Measurements from ENCODE around the gene ZNF217. TPM values are rescaled to one million over a fixed set of nuclear protein-coding genes. Genes with fewer than 3 reads are reported as not detected.

ZNF217 gene
- total and polyA plus RNA-seq, 10 of the 15 experiments (the other 5 are each of a cell fraction or from before 2014, with no cell fraction given): 8.5 to 76.6 (median 40.6) TPM

GRCh38 chr20:53636540-53637097 lies 43.0 kb upstream of the ZNF217 start:
- H3K9ac ChIP-seq (ENCODE audit: control insufficient read depth, insufficient read depth, low read length): no peak overlapping the region
- POLR2A ChIA-PET: interaction anchor here (0.6 to 1.6 kb wide), 4 partner anchors 9 to 372 kb away, joined by 3 to 12 read pairs (median 8); no protein-coding TSS in a partner anchor
- intact Hi-C loops (cut with micrococcal nuclease; ENCODE audit: unreplicated experiment) (no loop called here), in situ Hi-C loops (cut with MboI) (no loop called here)
- no peaks in the 10 kb centered on the region for H3K79me2 ChIP-seq (ENCODE audit: control insufficient read depth, insufficient read depth, low read length)
- DNase-seq (ENCODE audit: low read depth, low spot score) (no peak), FAIRE-seq (no peak), ATAC-seq (no peak)
- H3K4me3 ChIP-seq: no peak overlapping the region
- CTCF ChIA-PET: interaction anchor here (0.6 to 0.7 kb wide), 2 partner anchors 207 to 760 kb away, joined by 3 to 5 read pairs; no protein-coding TSS in a partner anchor
- no peaks in the 10 kb centered on the region for H3K27me3 ChIP-seq (replicated peaks in 1 of 2; ENCODE audit: control insufficient read depth in 2 of 2, insufficient read depth in 2 of 2, low read length in 1 of 2)
- SMC1A ChIA-PET (ENCODE audit: uncharacterized antibody, unreplicated experiment): interaction anchor here (1.1 to 1.9 kb wide), 3 partner anchors 7 to 14 kb away, joined by 3 to 6 read pairs (median 3); no protein-coding TSS in a partner anchor
- WGBS (ENCODE audit: insufficient coverage, insufficient replicate concordance, low lambda C conversion rate, missing lambda C conversion rate): 50% methylated on average over 2 of the region's 2 CpGs
- H3K4me1 ChIP-seq (ENCODE audit: control insufficient read depth, insufficient read depth, low read length): peaks cover 5% of the 10 kb centered on the region; the same call in 1 of the 2 replicates
- H4K20me1 ChIP-seq (ENCODE audit: control insufficient read depth, insufficient read depth): no peaks in the 10 kb centered on the region
- H3K36me3 ChIP-seq (ENCODE audit: control insufficient read depth in 2 of 2, insufficient read depth in 2 of 2, low read length in 1 of 2): no peaks in the 10 kb centered on the region
- H2AFZ ChIP-seq (ENCODE audit: control insufficient read depth, low read depth, low read length): no peak overlapping the region
- no peak overlapping the region for H3K4me2 ChIP-seq (ENCODE audit: control insufficient read depth, insufficient read depth)
- no TSS peak for BruUV-seq (replicated peaks)
- H3K27ac ChIP-seq (ENCODE audit: control insufficient read depth, insufficient read depth): no peak overlapping the region
- TF ChIP-seq ETV6 (conservative IDR thresholded peaks at IDR 0.05 in 1 of 2, IDR thresholded peaks at IDR 0.05 in 1 of 2; ENCODE audit: borderline replicate concordance in 1 of 2, low read depth in 1 of 2): peak in 1 of 2 experiments; percentile 65; a peak in 1 of 4 replicates
- no peak for TF ChIP-seq USF2 (IDR thresholded peaks at IDR 0.05; ENCODE audit: borderline replicate concordance, low read depth, low read length)
- TF ChIP-seq NFXL1 (IDR thresholded peaks at IDR 0.05; ENCODE audit: borderline replicate concordance): peak; percentile 75; the same call in 1 of the 2 replicates
- no peak for TF ChIP-seq ZSCAN29 (IDR thresholded peaks at IDR 0.05)
- peak; percentile 30 to 45; a peak in 3 of 4 replicates for TF ChIP-seq IKZF2 (IDR thresholded peaks at IDR 0.05)
- TF ChIP-seq RAD21 (IDR thresholded peaks at IDR 0.05; ENCODE audit: insufficient read depth, low read depth, low read length): no peak
- no peak for TF ChIP-seq POLR2A (IDR thresholded peaks at IDR 0.05; ENCODE audit: low read depth, low read length)
- no peak for TF ChIP-seq KAT2A (conservative IDR thresholded peaks at IDR 0.05; ENCODE audit: control insufficient read depth, low read depth, low read length)
- TF ChIP-seq KLF5 (IDR thresholded peaks at IDR 0.05; ENCODE audit: partially characterized antibody): no peak
- no peaks in the 10 kb centered on the region for H3K9me3 ChIP-seq (replicated peaks; ENCODE audit: control insufficient read depth, insufficient read depth, low read length)
- RAD21 ChIA-PET (ENCODE audit: unreplicated experiment): interaction anchor here (1.1 kb wide), 1 partner anchor 229 kb away, joined by 3 read pairs; no protein-coding TSS in a partner anchor

All from GM12878 (cell line).